ENCODE data around the gene DYNC2H1.

DYNC2H1 gene, protein sequence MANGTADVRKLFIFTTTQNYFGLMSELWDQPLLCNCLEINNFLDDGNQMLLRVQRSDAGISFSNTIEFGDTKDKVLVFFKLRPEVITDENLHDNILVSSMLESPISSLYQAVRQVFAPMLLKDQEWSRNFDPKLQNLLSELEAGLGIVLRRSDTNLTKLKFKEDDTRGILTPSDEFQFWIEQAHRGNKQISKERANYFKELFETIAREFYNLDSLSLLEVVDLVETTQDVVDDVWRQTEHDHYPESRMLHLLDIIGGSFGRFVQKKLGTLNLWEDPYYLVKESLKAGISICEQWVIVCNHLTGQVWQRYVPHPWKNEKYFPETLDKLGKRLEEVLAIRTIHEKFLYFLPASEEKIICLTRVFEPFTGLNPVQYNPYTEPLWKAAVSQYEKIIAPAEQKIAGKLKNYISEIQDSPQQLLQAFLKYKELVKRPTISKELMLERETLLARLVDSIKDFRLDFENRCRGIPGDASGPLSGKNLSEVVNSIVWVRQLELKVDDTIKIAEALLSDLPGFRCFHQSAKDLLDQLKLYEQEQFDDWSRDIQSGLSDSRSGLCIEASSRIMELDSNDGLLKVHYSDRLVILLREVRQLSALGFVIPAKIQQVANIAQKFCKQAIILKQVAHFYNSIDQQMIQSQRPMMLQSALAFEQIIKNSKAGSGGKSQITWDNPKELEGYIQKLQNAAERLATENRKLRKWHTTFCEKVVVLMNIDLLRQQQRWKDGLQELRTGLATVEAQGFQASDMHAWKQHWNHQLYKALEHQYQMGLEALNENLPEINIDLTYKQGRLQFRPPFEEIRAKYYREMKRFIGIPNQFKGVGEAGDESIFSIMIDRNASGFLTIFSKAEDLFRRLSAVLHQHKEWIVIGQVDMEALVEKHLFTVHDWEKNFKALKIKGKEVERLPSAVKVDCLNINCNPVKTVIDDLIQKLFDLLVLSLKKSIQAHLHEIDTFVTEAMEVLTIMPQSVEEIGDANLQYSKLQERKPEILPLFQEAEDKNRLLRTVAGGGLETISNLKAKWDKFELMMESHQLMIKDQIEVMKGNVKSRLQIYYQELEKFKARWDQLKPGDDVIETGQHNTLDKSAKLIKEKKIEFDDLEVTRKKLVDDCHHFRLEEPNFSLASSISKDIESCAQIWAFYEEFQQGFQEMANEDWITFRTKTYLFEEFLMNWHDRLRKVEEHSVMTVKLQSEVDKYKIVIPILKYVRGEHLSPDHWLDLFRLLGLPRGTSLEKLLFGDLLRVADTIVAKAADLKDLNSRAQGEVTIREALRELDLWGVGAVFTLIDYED (N-terminal part only)

DNA sequence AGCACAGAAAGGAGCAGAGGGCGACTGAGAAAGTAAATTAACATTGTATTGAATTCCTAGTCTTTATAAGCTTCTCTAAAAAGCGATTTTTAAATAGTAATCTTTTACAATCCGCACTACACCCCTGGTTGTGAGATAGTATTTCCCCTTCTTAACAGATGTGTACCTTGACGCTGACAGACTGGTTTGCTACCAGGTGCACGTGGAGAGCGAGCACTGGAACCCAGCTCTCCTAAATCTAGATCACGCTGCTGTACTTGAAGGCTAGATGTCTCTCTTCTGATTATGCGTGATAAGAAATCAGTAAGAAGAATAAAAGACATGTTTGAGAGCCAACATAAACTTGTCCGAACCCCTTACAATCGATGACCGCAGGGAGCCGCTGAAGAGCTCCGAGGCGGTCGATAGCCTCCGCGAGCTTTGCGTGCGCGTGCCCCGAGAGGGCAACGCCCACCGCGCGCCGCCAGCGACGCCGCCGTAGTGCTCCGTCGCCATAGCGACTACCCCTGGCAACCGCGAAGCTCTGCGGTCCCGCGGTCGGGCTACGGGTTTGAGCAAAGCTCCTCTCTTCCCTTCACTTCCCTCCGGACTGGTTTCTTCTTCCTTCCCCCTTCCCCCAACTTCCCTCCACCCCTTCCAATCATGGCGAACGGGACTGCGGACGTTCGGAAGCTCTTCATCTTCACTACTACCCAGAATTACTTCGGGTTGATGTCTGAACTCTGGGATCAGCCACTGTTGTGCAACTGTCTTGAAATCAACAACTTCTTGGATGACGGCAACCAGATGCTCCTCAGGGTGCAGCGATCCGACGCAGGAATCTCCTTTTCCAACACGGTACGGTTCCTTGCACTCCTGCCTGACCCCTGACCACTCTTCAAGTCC is at the start of gene DYNC2H1:
TSS of gene DYNC2H1 (plus strand) at position 494 of the 885 bp plus-strand sequence. CDS start at position 643, 149 bp downstream.
- peak; percentile 61 for TF ChIP-seq CTCF (IDR thresholded peaks at IDR 0.05; ENCODE audit: control insufficient read depth, extremely low read depth, insufficient read depth)
- DNase-seq (ENCODE audit: low read depth): peak; percentile 80
- peak within 1 kb of the TSS; percentile 90 for H3K4me3 ChIP-seq (ENCODE audit: low read depth, low read length)

DNA sequence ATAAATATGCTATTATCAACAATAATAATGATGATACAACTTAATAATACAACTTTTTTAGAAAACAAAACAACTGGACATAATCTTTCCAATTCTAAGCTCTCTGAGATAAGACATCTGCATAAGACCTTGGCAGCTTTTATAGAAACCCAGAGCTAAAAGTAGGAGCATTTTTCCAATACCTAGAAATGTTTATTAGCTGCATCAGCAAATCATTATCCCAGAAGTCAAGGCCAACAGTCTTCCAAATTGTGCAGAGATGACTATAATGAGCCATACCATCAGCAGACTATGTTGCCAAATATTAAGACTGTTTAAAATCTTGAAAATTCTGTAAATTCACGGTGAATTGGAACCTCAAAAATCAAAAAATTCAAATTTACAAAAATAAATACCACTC is 47.6 kb upstream of the DYNC2H1 start:
- H3K4me3 ChIP-seq (ENCODE audit: low read depth, low read length): no peak overlapping the region
- TF ChIP-seq CTCF (IDR thresholded peaks at IDR 0.05; ENCODE audit: control insufficient read depth, extremely low read depth, insufficient read depth): no peak

DNA sequence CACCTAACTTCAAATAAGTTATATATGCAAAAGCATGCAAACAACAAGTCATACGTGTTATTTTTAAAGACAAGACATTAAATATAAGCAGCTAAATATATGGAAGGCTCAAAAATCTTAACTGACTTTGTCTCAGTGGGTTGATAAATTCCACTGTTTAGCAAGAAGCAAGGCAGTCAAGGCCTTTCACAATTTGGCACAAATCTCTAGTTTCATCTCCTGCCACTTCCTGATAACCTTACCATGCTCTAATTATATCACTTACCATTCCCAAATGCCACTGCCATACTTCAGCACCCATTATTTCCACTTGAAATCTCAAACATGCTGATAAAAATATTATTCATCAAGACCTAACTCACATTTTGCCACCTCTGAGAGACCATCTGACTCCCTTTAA is 42.1 kb upstream of the DYNC2H1 start:
- TF ChIP-seq CTCF (IDR thresholded peaks at IDR 0.05; ENCODE audit: control insufficient read depth, extremely low read depth, insufficient read depth): no peak
- H3K4me3 ChIP-seq (ENCODE audit: low read depth, low read length): no peak overlapping the region
- no peak for DNase-seq (ENCODE audit: low read depth)

More for the DNA sequence above, 47.6 kb upstream of the DYNC2H1 start:
- no peak for DNase-seq (ENCODE audit: low read depth)

DNA sequence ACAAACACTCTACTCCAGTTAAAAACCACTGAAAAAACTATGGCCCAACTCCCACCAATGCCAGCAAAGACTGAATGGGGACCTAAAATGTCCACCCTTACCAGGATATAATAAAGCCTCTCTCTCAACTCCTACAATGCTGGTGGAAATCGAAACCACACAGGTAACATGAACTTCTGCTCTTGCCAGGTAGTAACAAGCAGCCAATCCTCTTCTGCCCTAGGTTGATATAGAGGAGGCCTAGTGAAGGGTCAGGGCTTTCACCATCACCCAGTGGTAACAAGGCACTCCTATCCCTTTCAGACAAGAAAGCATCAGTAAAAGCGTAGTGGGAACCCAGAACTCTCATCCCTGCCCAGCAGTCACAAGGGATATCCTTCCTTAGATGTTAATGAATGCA is 39.9 kb upstream of the DYNC2H1 start:
- no peak for DNase-seq (ENCODE audit: low read depth)
- TF ChIP-seq CTCF (IDR thresholded peaks at IDR 0.05; ENCODE audit: control insufficient read depth, extremely low read depth, insufficient read depth): no peak
- H3K4me3 ChIP-seq (ENCODE audit: low read depth, low read length): no peak overlapping the region

DNA sequence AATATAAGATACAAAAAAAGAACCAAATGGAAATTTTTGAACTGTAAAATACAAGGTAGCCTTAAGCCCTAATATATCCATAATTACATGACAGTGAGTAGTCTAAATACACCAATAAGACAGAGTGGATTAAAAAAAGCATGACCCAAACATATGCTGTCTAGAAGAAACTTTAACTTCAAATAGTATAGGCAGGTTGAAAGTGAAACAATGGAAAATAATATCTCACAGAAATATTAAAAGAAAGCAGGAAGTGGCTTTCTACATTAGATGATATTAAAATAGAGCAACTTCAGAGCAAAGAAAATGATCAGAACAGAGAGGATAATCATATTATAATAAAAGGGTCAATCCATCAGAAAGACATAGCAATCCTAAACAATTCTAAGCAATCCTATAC is 39.1 kb upstream of the DYNC2H1 start:
- no peak for DNase-seq (ENCODE audit: low read depth)
- no peak overlapping the region for H3K4me3 ChIP-seq (ENCODE audit: low read depth, low read length)
- no peak for TF ChIP-seq CTCF (IDR thresholded peaks at IDR 0.05; ENCODE audit: control insufficient read depth, extremely low read depth, insufficient read depth)

- DNase-seq (ENCODE audit: low read depth): no peak
- H3K4me3 ChIP-seq (ENCODE audit: low read depth, low read length): no peak overlapping the region
- no peak for TF ChIP-seq CTCF (IDR thresholded peaks at IDR 0.05; ENCODE audit: control insufficient read depth, extremely low read depth, insufficient read depth)
Observed at GRCh38 chr11:103071008-103071407, 38.2 kb upstream of the DYNC2H1 start.

Data from LNCaP clone FGC (cell line).